Measurements from ENCODE around the gene EPHB6. TPM values are rescaled to one million over a fixed set of nuclear protein-coding genes. Genes with fewer than 3 reads are reported as not detected.

The EPHB6 gene
- total RNA-seq, 1 experiment from 2014 or later: 39.2 TPM

- H3K4me2 ChIP-seq: no peak overlapping the region
- intact Hi-C loops (cut with micrococcal nuclease; ENCODE audit: unreplicated experiment): no loop called here
- TF ChIP-seq CTCF (conservative IDR thresholded peaks at IDR 0.05) (no peak), EZH2 (IDR thresholded peaks at IDR 0.05; ENCODE audit: low read depth) (no peak)
- DNase-seq: no peak
- peaks cover 27% of the 10 kb centered on the region for H3K4me1 ChIP-seq (replicated peaks; ENCODE audit: insufficient read depth)
- no peak overlapping the region for H2AFZ ChIP-seq
- H3K4me3 ChIP-seq: no peak overlapping the region
- H3K27ac ChIP-seq: no peak overlapping the region
- no peaks in the 10 kb centered on the region for H3K9me2 ChIP-seq (ENCODE audit: insufficient read depth)
- ChIA-PET CTCF (no interaction called here), POLR2A (ENCODE audit: unreplicated experiment) (no interaction called here)
- H4K20me1 ChIP-seq (ENCODE audit: insufficient read depth): no peaks in the 10 kb centered on the region
- BruUV-seq (replicated peaks): no TSS peak
- H3K9me3 ChIP-seq (ENCODE audit: insufficient read depth, low read depth): no peaks in the 10 kb centered on the region
- H3K79me2 ChIP-seq (ENCODE audit: low read depth): no peaks in the 10 kb centered on the region
- H3K36me3 ChIP-seq (ENCODE audit: low read depth): no peaks in the 10 kb centered on the region
- no peaks in the 10 kb centered on the region for H3K27me3 ChIP-seq (ENCODE audit: insufficient read depth, low read depth)
- H3F3A ChIP-seq (ENCODE audit: insufficient read depth, low read depth): no peaks in the 10 kb centered on the region; the same call in 1 of the 2 replicates
Observed at GRCh38 chr7:142891490-142892082, 36.7 kb downstream of the EPHB6 start.

- no peak overlapping the region for H2AFZ ChIP-seq
- no peak overlapping the region for H3K27ac ChIP-seq
- POLR2A ChIA-PET (ENCODE audit: unreplicated experiment): no interaction called here
- no peaks in the 10 kb centered on the region for H3K79me2 ChIP-seq (ENCODE audit: low read depth)
- H4K20me1 ChIP-seq (ENCODE audit: insufficient read depth): no peaks in the 10 kb centered on the region
- BruUV-seq (replicated peaks): no TSS peak
- no peaks in the 10 kb centered on the region for H3K9me3 ChIP-seq (ENCODE audit: insufficient read depth, low read depth)
- intact Hi-C loops (cut with micrococcal nuclease; ENCODE audit: unreplicated experiment): no loop called here
- no peaks in the 10 kb centered on the region for H3F3A ChIP-seq (ENCODE audit: insufficient read depth, low read depth)
- no peak overlapping the region for H3K4me3 ChIP-seq
- no peak for DNase-seq
- no peaks in the 10 kb centered on the region for H3K9me2 ChIP-seq (ENCODE audit: insufficient read depth)
- peaks cover 20% of the 10 kb centered on the region for H3K4me1 ChIP-seq (replicated peaks; ENCODE audit: insufficient read depth)
- no peaks in the 10 kb centered on the region for H3K27me3 ChIP-seq (ENCODE audit: insufficient read depth, low read depth)
- no peaks in the 10 kb centered on the region for H3K36me3 ChIP-seq (ENCODE audit: low read depth)
- TF ChIP-seq EZH2 (IDR thresholded peaks at IDR 0.05; ENCODE audit: low read depth) (no peak), CTCF (conservative IDR thresholded peaks at IDR 0.05) (no peak)
- no peak overlapping the region for H3K4me2 ChIP-seq
- CTCF ChIA-PET: interaction anchor here (0.6 kb wide), 1 partner anchor 17 kb away, joined by 3 read pairs; no protein-coding TSS in a partner anchor
Observed at GRCh38 chr7:142892951-142893350, 38.1 kb downstream of the EPHB6 start.

- no peaks in the 10 kb centered on the region for H3K9me3 ChIP-seq (ENCODE audit: insufficient read depth, low read depth)
- no peaks in the 10 kb centered on the region for H3K79me2 ChIP-seq (ENCODE audit: low read depth)
- no peak overlapping the region for H3K4me2 ChIP-seq
- no peak overlapping the region for H2AFZ ChIP-seq
- H4K20me1 ChIP-seq (ENCODE audit: insufficient read depth): no peaks in the 10 kb centered on the region
- peaks cover 4% of the 10 kb centered on the region; the same call in 1 of the 2 replicates for H3F3A ChIP-seq (ENCODE audit: insufficient read depth, low read depth)
- TF ChIP-seq CTCF (conservative IDR thresholded peaks at IDR 0.05) (no peak), EZH2 (IDR thresholded peaks at IDR 0.05; ENCODE audit: low read depth) (no peak)
- intact Hi-C loops (cut with micrococcal nuclease; ENCODE audit: unreplicated experiment): no loop called here
- no peaks in the 10 kb centered on the region for H3K9me2 ChIP-seq (ENCODE audit: insufficient read depth)
- DNase-seq: no peak
- H3K4me1 ChIP-seq (replicated peaks; ENCODE audit: insufficient read depth): peaks cover 25% of the 10 kb centered on the region
- no peaks in the 10 kb centered on the region for H3K36me3 ChIP-seq (ENCODE audit: low read depth)
- H3K27ac ChIP-seq: no peak overlapping the region
- ChIA-PET POLR2A (ENCODE audit: unreplicated experiment) (interaction anchor here (0.5 kb wide), 1 partner anchor 560 kb away, joined by 3 read pairs; no protein-coding TSS in a partner anchor), CTCF (interaction anchor here (0.7 to 1.6 kb wide), 3 partner anchors 9 to 38 kb away, joined by 4 to 6 read pairs (median 4); partner anchors contain the start of gene TRPV6)
- H3K27me3 ChIP-seq (ENCODE audit: insufficient read depth, low read depth): no peaks in the 10 kb centered on the region
- no TSS peak for BruUV-seq (replicated peaks)
- H3K4me3 ChIP-seq: no peak overlapping the region
Observed at GRCh38 chr7:142894112-142894984, 39.5 kb downstream of the EPHB6 start.

Data from PC-9 (cell line).